Stimulated activated CD4-positive, alpha-beta T cell treated with anti-CD3 and anti-CD28 coated beads, TNF-alpha, amount 100 ng/mL, for 24 hours (primary cell): ENCODE results near the gene PNLIPRP3.
"Not testable (repeated sequence)": the region's sequence is repeated elsewhere in the genome, so short reads cannot be mapped to it uniquely, and the experiment has no call there.

ENCODE experiments used
- DNase-seq, 3 experiments: peaks; one replicate each; pipeline ENCODE4 v3.0.0-alpha.2; 2020; ENCODE audit warnings: low read depth in 3 of 3

PNLIPRP3 gene

GRCh38 chr10:116427671-116428070, at the start of gene PNLIPRP3:
TSS of gene PNLIPRP3 (plus strand) at chr10:116427847. CDS start at chr10:116428013, 166 bp downstream.
- DNase-seq = no peak

- no peak for DNase-seq
Measured at GRCh38 chr10:116382290-116382689, 45.4 kb upstream of the PNLIPRP3 start.

GRCh38 chr10:116385311-116385710, 42.3 kb upstream of the PNLIPRP3 start:
- no peak for DNase-seq

- no peak for DNase-seq
Measured at GRCh38 chr10:116385994-116386809, 41.4 kb upstream of the PNLIPRP3 start.

GRCh38 chr10:116393246-116393831, 34.3 kb upstream of the PNLIPRP3 start:
- not testable (repeated sequence) for DNase-seq

GRCh38 chr10:116395223-116395985, 32.2 kb upstream of the PNLIPRP3 start:
- no peak for DNase-seq

- no peak for DNase-seq
Measured at GRCh38 chr10:116398224-116398623, 29.4 kb upstream of the PNLIPRP3 start.

- no peak for DNase-seq
Measured at GRCh38 chr10:116402858-116403257, 24.8 kb upstream of the PNLIPRP3 start.

GRCh38 chr10:116403740-116404250, 23.9 kb upstream of the PNLIPRP3 start:
- DNase-seq = no peak

GRCh38 chr10:116408719-116409118, 18.9 kb upstream of the PNLIPRP3 start:
- DNase-seq = no peak

- DNase-seq = no peak
Measured at GRCh38 chr10:116410351-116410750, 17.3 kb upstream of the PNLIPRP3 start.

- DNase-seq = no peak
Measured at GRCh38 chr10:116417821-116418220, 9.8 kb upstream of the PNLIPRP3 start.

- no peak for DNase-seq
Measured at GRCh38 chr10:116418389-116418788, 9.3 kb upstream of the PNLIPRP3 start.

- DNase-seq = no peak
Measured at GRCh38 chr10:116421815-116422214, 5.8 kb upstream of the PNLIPRP3 start.

GRCh38 chr10:116429288-116429977, 1.8 kb downstream of the PNLIPRP3 start:
- no peak for DNase-seq

GRCh38 chr10:116430288-116430687, 2.6 kb downstream of the PNLIPRP3 start:
- DNase-seq = no peak

GRCh38 chr10:116431598-116431997, 4.0 kb downstream of the PNLIPRP3 start:
- no peak for DNase-seq

- no peak for DNase-seq
Measured at GRCh38 chr10:116437076-116437692, 9.5 kb downstream of the PNLIPRP3 start.

- no peak for DNase-seq
Measured at GRCh38 chr10:116440330-116441030, 12.8 kb downstream of the PNLIPRP3 start.

GRCh38 chr10:116444527-116445142, 17.0 kb downstream of the PNLIPRP3 start:
- DNase-seq = no peak
